ENCODE measurements around the gene LYRM4.
A peak's percentile ranks its signal among the peaks of the same experiment; 100 is the strongest.

LYRM4 gene

DNA sequence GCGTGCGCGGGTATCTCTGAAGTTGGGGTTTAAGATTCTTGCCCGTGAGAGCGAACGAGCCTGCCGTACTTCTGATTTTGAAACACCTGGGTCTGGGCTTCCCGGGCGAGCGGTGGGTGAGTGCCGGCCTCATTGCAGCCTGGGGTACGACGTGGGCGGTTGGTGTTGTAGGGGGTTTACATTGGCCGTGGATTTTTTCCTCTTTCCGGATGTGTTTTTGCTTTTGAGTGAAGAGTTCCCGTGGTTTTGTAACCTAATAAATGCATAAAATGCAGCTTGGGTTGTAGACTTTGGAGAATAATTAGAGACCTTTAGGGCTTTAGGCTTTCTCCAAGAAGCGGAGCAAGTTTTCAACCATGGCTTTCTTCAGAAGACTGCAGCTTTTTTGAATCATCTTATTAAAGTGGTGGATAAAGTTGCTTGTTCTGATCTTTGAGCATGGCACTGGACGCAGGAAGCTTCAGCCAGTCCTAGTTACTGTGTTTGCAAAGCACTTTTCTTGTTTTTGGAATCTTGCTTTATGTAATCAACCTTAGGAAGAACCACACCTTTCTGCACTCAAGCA lies 877 bp upstream of the LYRM4 start:
- 0% methylated on average over 16 to 18 of the region's 19 CpGs for WGBS, 2 experiments (ENCODE audit: insufficient coverage in 2 of 2)
- no peaks in the 10 kb centered on the region for H3K4me1 ChIP-seq (ENCODE audit: control insufficient read depth, insufficient read depth, low read length, poor library complexity, severe bottlenecking)

DNA sequence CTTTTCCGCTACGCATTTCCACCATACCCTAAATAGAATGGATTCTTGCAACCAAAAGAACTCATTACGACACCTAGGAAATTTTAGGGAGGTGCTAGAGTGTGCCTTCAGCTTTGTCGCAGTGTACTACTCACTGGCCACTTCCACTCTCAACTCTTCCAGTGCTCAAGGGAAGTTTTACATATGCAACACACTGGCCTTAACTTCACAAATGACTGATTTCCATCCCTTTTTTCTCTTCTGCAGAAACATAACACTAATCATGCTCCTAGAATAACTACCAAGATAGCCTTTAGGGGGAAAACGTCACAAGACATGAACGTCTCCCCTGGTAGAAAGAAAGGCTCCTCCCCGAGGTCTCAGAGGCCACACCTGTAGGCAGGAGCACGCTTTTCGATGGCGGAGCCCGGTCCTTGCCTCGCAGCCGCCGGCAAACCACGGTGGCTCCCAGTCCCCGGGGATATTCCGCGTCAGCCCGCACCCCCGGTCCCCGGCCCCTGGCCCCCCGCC lies 584 bp downstream of the LYRM4 start:
- WGBS, 2 experiments (ENCODE audit: insufficient coverage in 2 of 2): 0% methylated on average over 11 to 14 of the region's 22 CpGs
- Histone ChIP-seq H3K36me3 (ENCODE audit: control insufficient read depth, insufficient read depth, low read length) (peaks cover 17% of the 10 kb centered on the region), H3K4me1 (ENCODE audit: control insufficient read depth, insufficient read depth, low read length, poor library complexity, severe bottlenecking) (no peaks in the 10 kb centered on the region), H3K9me3 (ENCODE audit: control insufficient read depth, low read length) (no peaks in the 10 kb centered on the region), H3K27ac (ENCODE audit: low read depth, low read length, severe bottlenecking) (peak overlapping the region; percentile 98), H3K4me3 (ENCODE audit: extremely low read depth, insufficient read depth, low read length, poor library complexity, severe bottlenecking) (peak overlapping the region; percentile 75)

More for the DNA sequence above, 877 bp upstream of the LYRM4 start:
- H3K9me3 ChIP-seq (ENCODE audit: control insufficient read depth, low read length): no peaks in the 10 kb centered on the region
- peaks cover 17% of the 10 kb centered on the region for H3K36me3 ChIP-seq (ENCODE audit: control insufficient read depth, insufficient read depth, low read length)
- peak overlapping the region; percentile 75 for H3K4me3 ChIP-seq (ENCODE audit: extremely low read depth, insufficient read depth, low read length, poor library complexity, severe bottlenecking)
- peak overlapping the region; percentile 98 for H3K27ac ChIP-seq (ENCODE audit: low read depth, low read length, severe bottlenecking)

DNA sequence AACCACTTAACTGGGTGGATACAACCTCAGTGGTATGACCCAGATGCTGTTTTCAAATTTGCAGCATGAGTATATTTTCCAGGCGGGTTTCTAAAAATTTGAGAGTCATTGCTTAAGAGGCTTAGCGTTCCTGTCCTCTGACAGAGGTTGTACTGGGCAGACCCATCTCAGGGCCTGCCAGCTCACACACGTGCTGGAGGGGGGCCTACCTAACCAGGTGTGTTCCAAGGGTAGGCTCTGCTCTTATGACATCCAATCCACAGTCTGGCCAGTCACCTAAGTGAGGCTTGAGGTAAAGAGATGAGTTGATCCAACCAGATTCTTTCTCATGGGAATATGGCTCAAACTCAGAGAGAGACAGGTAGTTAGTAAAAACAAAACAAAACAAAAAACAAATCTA lies 1.3 kb downstream of the LYRM4 start:
- peaks cover 17% of the 10 kb centered on the region for H3K36me3 ChIP-seq (ENCODE audit: control insufficient read depth, insufficient read depth, low read length)
- no peaks in the 10 kb centered on the region for H3K9me3 ChIP-seq (ENCODE audit: control insufficient read depth, low read length)
- no peak overlapping the region for H3K27ac ChIP-seq (ENCODE audit: low read depth, low read length, severe bottlenecking)
- H3K4me1 ChIP-seq (ENCODE audit: control insufficient read depth, insufficient read depth, low read length, poor library complexity, severe bottlenecking): no peaks in the 10 kb centered on the region
- H3K4me3 ChIP-seq (ENCODE audit: extremely low read depth, insufficient read depth, low read length, poor library complexity, severe bottlenecking): peak overlapping the region; percentile 75
- 88 to 100% methylated on average over 1 to 3 of the region's 3 CpGs for WGBS, 2 experiments (ENCODE audit: insufficient coverage in 2 of 2)

DNA sequence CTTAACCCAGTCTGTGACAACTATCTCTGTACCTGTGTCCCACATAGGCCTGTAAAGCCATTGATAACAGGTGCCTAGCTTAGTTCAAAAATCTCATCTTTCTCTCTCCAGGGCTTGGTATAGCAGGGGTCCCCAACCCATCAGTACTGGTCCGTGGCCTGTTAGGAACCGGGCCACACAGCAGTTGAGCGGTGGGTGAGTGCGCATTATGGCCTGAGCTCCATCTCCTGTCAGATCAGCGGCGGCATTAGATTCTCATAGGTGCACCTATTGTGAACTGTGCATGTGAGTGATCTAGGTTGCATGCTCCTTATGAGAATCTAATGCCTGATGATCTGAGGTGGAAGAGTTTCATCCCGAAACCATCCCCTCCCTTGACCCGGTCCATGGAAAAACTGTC lies 3.4 kb downstream of the LYRM4 start:
- WGBS, 2 experiments (ENCODE audit: insufficient coverage in 2 of 2): 95 to 97% methylated on average over 6 to 8 of the region's 8 CpGs
- H3K4me1 ChIP-seq (ENCODE audit: control insufficient read depth, insufficient read depth, low read length, poor library complexity, severe bottlenecking): no peaks in the 10 kb centered on the region
- H3K36me3 ChIP-seq (ENCODE audit: control insufficient read depth, insufficient read depth, low read length): peaks cover 29% of the 10 kb centered on the region
- no peak overlapping the region for H3K4me3 ChIP-seq (ENCODE audit: extremely low read depth, insufficient read depth, low read length, poor library complexity, severe bottlenecking)
- no peaks in the 10 kb centered on the region for H3K9me3 ChIP-seq (ENCODE audit: control insufficient read depth, low read length)
- H3K27ac ChIP-seq (ENCODE audit: low read depth, low read length, severe bottlenecking): no peak overlapping the region

DNA sequence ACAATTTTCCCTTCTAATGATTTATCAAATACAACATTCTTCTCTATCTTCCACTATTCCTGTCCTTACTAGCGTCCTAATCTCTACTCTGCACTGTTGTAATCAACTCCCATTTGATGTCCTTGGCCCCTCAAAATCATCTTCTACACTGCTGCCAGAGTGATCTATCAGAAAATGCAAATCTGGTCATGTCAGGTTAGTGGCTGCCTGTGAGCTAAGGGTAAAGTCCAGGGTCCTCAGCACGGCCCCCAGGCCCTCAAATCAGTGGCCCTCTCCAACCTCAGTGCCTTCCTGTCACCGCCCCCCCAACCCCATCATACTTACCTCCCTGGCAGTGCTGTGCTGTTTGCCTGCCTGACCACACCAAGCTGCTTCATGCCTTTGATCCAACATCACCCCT lies 3.8 kb downstream of the LYRM4 start:
- no peaks in the 10 kb centered on the region for H3K4me1 ChIP-seq (ENCODE audit: control insufficient read depth, insufficient read depth, low read length, poor library complexity, severe bottlenecking)
- 92% methylated on average over 2 to 3 of the region's 3 CpGs for WGBS, 2 experiments (ENCODE audit: insufficient coverage in 2 of 2)
- H3K36me3 ChIP-seq (ENCODE audit: control insufficient read depth, insufficient read depth, low read length): peaks cover 33% of the 10 kb centered on the region
- no peak overlapping the region for H3K4me3 ChIP-seq (ENCODE audit: extremely low read depth, insufficient read depth, low read length, poor library complexity, severe bottlenecking)
- no peaks in the 10 kb centered on the region for H3K9me3 ChIP-seq (ENCODE audit: control insufficient read depth, low read length)
- no peak overlapping the region for H3K27ac ChIP-seq (ENCODE audit: low read depth, low read length, severe bottlenecking)

DNA sequence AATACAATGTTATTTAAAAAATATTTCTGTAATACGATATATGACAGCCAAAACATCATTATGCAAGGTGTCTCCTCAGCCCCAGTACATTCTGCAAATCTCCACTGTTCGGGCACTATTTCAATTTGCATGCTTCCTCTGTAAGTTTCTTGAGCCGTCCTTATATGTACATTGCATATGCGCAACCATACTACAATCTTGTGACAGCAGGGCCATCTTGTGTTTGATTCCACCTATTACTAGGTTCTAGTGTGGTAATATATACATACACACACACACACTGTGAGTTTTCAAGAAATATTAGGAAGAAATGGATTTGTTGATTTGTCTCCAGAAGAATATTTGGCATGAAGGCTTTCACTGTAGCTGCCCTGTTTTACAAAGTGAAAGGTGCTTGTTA lies 9.8 kb downstream of the LYRM4 start:
- Histone ChIP-seq H3K4me3 (ENCODE audit: extremely low read depth, insufficient read depth, low read length, poor library complexity, severe bottlenecking) (no peak overlapping the region), H3K27ac (ENCODE audit: low read depth, low read length, severe bottlenecking) (no peak overlapping the region), H3K4me1 (ENCODE audit: control insufficient read depth, insufficient read depth, low read length, poor library complexity, severe bottlenecking) (no peaks in the 10 kb centered on the region), H3K36me3 (ENCODE audit: control insufficient read depth, insufficient read depth, low read length) (peaks cover 29% of the 10 kb centered on the region), H3K9me3 (ENCODE audit: control insufficient read depth, low read length) (no peaks in the 10 kb centered on the region)
- 80 to 94% methylated on average over 1 to 3 of the region's 4 CpGs for WGBS, 2 experiments (ENCODE audit: insufficient coverage in 2 of 2)

DNA sequence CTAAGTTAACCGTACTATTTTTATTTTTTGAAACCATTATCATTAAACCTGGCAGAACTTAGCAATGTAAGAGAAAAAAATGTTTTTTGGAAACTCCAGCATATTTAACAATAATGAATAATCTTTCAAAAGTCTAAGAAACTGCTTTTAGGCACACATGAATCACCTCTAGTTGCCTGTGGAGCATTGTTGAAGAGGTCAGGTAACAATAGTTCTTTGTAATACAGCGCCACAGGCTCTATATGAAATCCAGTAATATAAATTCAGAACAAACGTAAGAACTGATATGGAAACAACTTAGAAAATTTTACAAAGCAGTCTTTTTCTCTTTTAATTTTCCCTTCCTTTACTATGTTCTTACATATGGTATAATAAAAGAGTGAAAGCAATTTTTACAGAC lies 10.3 kb downstream of the LYRM4 start:
- WGBS, 2 experiments (ENCODE audit: insufficient coverage in 2 of 2): no CpG with 5 or more reads among the region's 3 CpGs
- H3K36me3 ChIP-seq (ENCODE audit: control insufficient read depth, insufficient read depth, low read length): peaks cover 29% of the 10 kb centered on the region
- no peaks in the 10 kb centered on the region for H3K9me3 ChIP-seq (ENCODE audit: control insufficient read depth, low read length)
- H3K27ac ChIP-seq (ENCODE audit: low read depth, low read length, severe bottlenecking): no peak overlapping the region
- no peaks in the 10 kb centered on the region for H3K4me1 ChIP-seq (ENCODE audit: control insufficient read depth, insufficient read depth, low read length, poor library complexity, severe bottlenecking)
- no peak overlapping the region for H3K4me3 ChIP-seq (ENCODE audit: extremely low read depth, insufficient read depth, low read length, poor library complexity, severe bottlenecking)

DNA sequence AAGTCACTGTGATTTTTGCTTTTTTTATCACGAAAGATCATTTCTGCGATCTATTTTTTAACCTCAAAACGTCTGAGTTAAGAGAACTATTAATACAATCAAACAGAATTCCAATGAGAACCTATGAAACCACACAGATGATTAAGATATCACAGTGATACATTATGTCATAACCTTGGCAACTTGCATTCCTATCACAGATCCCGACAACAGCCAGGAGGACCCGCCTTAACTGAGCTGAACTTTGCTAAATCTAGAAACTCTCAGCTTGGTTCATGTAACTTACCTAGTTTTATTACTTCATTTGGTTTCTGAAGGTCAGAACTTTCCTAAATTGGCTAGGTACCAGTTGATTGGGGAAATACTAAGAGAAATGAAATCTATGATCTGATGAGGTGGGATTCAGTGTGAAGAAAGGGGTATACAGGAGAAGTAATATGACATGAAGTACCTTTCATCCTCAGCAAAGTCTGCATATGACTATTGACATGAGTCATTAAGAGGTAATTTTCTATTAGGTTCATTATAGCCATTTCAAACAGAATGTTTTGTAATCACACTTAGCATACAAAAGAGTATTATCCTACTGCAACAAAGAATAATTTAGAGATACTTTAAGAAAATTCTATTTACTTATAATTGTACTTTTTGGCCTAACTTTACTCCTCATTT lies 11.2 kb downstream of the LYRM4 start:
- H3K4me1 ChIP-seq (ENCODE audit: control insufficient read depth, insufficient read depth, low read length, poor library complexity, severe bottlenecking): no peaks in the 10 kb centered on the region
- WGBS, 2 experiments (ENCODE audit: insufficient coverage in 2 of 2): 83 to 86% methylated on average over 1 to 2 of the region's 5 CpGs

DNA sequence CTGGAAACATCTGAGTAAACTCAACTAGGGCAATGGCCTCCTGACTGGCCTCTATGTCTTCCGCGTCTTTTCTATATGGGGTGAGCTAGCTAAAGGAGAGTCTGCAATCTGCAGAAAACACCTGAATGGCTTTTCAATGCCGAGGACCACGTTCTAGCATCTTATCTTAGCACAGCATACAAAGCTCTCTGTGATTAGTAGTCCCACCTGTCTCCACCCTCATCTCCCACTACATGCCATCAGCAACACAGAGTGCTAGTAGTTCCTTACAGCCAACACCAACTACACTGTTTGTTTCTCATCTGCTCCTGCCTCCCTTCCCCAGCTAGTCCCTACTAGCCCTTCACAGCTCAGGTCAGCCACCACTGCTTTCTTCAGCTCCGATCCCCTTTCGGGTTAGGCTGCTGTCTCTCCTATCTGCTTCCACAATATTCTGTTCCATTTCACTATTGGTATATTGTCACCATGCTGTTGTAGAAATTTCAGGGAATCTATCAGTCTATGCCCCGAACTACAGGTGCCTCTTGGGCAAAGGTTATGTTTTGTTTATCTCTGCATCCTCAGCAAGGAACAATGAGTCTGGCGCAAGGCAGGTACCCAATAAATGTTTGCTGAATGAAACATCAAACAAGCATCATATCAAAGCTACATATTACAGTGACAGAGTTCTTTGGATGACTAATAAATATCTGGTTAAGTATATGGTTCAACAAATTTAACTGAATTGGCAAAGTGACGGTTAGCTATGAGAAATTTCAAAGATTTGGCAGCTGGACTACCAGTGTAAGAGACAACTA lies 12.2 kb downstream of the LYRM4 start:
- H3K36me3 ChIP-seq (ENCODE audit: control insufficient read depth, insufficient read depth, low read length): peaks cover 28% of the 10 kb centered on the region
- 92 to 93% methylated on average over 6 of the region's 9 CpGs for WGBS, 2 experiments (ENCODE audit: insufficient coverage in 2 of 2)
- no peak overlapping the region for H3K27ac ChIP-seq (ENCODE audit: low read depth, low read length, severe bottlenecking)
- no peaks in the 10 kb centered on the region for H3K4me1 ChIP-seq (ENCODE audit: control insufficient read depth, insufficient read depth, low read length, poor library complexity, severe bottlenecking)
- no peak overlapping the region for H3K4me3 ChIP-seq (ENCODE audit: extremely low read depth, insufficient read depth, low read length, poor library complexity, severe bottlenecking)
- no peaks in the 10 kb centered on the region for H3K9me3 ChIP-seq (ENCODE audit: control insufficient read depth, low read length)

More for the DNA sequence above, 11.2 kb downstream of the LYRM4 start:
- H3K4me3 ChIP-seq (ENCODE audit: extremely low read depth, insufficient read depth, low read length, poor library complexity, severe bottlenecking): no peak overlapping the region
- no peak overlapping the region for H3K27ac ChIP-seq (ENCODE audit: low read depth, low read length, severe bottlenecking)
- H3K36me3 ChIP-seq (ENCODE audit: control insufficient read depth, insufficient read depth, low read length): peaks cover 34% of the 10 kb centered on the region
- no peaks in the 10 kb centered on the region for H3K9me3 ChIP-seq (ENCODE audit: control insufficient read depth, low read length)

DNA sequence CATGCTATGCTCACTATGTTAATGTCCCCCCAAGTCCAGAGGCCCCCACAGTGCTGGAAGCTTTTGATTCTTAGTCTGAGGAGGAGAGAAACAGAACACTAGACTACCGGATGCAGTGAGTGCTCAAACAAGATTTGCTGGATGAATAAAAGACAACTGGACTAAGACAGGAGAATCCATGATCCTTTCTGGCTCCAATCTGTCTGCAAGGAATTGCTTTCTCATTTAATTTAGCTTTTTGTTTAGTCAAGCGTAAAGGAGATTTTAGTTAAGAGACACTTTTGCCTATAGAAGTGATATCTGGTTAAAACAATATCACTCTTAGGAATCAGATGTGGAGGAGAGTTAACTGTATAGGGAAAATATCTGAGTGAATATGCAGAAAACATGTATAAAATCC lies 13.5 kb downstream of the LYRM4 start:
- H3K9me3 ChIP-seq (ENCODE audit: control insufficient read depth, low read length): no peaks in the 10 kb centered on the region
- no peak overlapping the region for H3K4me3 ChIP-seq (ENCODE audit: extremely low read depth, insufficient read depth, low read length, poor library complexity, severe bottlenecking)
- no peak overlapping the region for H3K27ac ChIP-seq (ENCODE audit: low read depth, low read length, severe bottlenecking)
- WGBS, 2 experiments (ENCODE audit: insufficient coverage in 2 of 2): 100% methylated on average over 1 of the region's 2 CpGs; no CpG with 5 or more reads in 1 of the 2 experiments
- peaks cover 22% of the 10 kb centered on the region for H3K36me3 ChIP-seq (ENCODE audit: control insufficient read depth, insufficient read depth, low read length)
- no peaks in the 10 kb centered on the region for H3K4me1 ChIP-seq (ENCODE audit: control insufficient read depth, insufficient read depth, low read length, poor library complexity, severe bottlenecking)

All from mesodermal cell (in vitro differentiated cells).